ENCODE data around the gene RGS11. TPM values are rescaled to one million over a fixed set of nuclear protein-coding genes. Genes with fewer than 3 reads are reported as not detected.

Gene RGS11
- total RNA-seq, 2 donors from 2014 or later, result not detected

DNA sequence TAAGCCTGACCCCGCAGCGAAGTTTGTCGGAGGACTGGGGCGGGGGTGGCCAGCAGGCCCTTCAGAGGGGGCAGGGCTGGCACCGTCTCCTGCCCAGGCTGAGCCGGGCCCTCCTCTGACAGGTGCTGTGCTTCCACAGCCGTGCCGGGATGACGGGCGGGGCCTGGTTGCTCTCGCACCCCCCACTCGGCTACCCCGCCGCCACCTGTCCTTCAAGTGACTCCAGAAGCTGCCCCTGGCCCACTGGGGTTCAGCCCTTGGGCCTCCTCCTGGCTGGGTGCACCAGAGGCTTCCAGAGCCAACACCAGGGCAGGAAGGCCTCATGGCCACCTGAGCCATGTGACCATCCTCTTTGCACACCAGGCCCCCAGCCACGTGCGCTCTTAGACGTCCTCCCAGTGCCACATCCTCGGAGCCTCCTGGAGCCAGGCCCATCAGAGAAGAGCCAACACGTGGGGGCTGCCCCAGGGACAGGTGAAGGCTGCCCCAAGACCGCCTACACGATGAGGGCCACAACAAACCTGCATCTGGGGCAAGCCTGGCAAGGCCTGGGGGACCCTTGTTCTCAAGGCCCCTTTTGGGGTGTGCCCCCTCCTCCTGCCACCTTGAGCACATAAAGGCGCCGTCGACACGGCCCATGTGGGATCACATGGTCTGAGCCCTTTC, 14.4 kb upstream of the RGS11 start:
- no peak overlapping the region for H3K27ac Mint-ChIP-seq
- no peaks in the 10 kb centered on the region for H3K9me3 ChIP-seq (ENCODE audit: control insufficient read depth, low read length, poor library complexity, severe bottlenecking)
- H3K4me1 Mint-ChIP-seq, result no peaks in the 10 kb centered on the region
- H3K4me3 Mint-ChIP-seq, result no peak overlapping the region
- no peaks in the 10 kb centered on the region for H3K27me3 Mint-ChIP-seq
- H3K36me3 Mint-ChIP-seq (ENCODE audit: low read depth), result peaks cover 2% of the 10 kb centered on the region
- ATAC-seq, result no peak
- no peak for DNase-seq

DNA sequence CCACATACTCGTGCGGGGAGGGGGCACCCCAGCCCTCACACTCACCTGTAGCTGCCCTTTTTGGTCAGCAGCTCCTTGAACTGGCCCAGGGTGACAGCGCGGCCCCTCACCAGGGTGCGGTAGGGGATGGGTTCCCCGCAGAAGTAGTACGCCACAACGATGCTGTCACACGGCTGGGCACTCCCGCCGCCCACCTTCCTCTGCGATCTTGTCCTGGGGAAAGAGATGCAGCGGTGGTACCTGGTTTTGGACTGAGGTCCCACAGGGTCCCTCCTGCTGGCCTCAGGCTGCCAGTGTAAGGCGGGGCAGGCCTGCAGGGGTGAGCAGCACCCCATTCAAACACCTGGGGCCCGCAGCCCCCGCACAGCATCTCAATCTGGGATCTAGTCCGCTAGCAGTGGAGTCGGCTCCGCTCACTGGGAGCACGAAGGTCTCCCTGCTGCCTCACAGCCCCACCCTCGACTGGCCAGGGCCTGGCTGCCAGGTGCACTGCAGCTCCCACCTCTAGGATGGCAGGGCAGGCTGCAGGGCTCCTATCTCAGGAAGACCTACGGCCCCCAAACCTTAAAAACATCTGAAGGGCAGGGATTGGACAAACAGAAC, 13.8 kb upstream of the RGS11 start:
- Mint-ChIP-seq H3K4me3 (no peak overlapping the region), H3K27ac (no peak overlapping the region), H3K4me1 (no peaks in the 10 kb centered on the region), H3K27me3 (no peaks in the 10 kb centered on the region), H3K36me3 (ENCODE audit: low read depth) (peaks cover 2% of the 10 kb centered on the region)
- DNase-seq, result no peak
- no peak for ATAC-seq
- no peaks in the 10 kb centered on the region for H3K9me3 ChIP-seq (ENCODE audit: control insufficient read depth, low read length, poor library complexity, severe bottlenecking)

DNA sequence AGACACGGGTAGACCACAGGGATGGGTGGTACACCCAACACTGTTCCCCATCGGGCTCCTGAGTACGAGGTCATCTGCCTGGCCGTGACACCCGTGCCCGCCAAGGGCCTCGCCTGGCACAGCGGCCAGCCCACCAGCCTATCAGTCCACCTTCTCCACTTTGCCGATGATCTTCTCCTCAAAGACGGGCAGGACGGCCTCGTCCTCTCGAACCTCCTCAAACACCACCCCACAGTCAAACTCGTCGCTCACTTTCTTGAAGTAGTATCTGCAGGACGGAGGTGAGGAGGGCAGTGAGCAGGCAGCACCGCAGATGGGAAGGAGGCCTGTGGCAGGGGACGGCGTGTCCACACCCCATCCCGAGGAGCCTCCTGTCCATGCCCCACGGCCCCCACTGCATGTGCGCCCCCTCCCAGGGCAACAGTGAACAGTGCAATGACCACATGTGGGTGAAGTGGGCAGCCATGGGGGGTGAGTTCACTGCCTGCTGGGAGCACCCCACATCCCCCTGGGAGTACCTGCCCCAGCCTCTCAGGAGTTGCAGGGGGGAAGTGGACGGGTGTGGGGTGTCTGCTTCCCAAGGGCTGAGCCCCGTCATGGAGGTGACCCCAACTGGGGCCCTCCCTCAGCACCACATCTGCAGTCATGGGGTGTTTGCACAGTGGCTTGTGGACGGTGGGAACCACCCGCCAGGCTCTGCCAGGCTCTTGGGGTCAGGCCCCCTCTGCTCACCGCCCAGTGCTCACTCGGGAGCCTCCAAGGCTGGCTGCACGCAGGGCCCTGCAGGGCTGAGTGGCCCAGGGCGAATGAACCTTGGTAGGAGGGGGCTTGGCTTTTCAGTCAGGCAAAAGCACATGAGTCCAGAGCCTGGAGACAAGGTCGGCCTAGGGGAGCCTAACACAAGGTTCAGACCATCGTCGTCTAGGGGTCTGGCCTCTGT, 12.5 kb upstream of the RGS11 start:
- Mint-ChIP-seq H3K36me3 (ENCODE audit: low read depth) (peaks cover 2% of the 10 kb centered on the region), H3K27ac (no peak overlapping the region), H3K4me1 (no peaks in the 10 kb centered on the region), H3K4me3 (peak overlapping the region; percentile 54), H3K27me3 (no peaks in the 10 kb centered on the region)
- no peaks in the 10 kb centered on the region for H3K9me3 ChIP-seq (ENCODE audit: control insufficient read depth, low read length, poor library complexity, severe bottlenecking)
- no peak for DNase-seq
- no peak for ATAC-seq

DNA sequence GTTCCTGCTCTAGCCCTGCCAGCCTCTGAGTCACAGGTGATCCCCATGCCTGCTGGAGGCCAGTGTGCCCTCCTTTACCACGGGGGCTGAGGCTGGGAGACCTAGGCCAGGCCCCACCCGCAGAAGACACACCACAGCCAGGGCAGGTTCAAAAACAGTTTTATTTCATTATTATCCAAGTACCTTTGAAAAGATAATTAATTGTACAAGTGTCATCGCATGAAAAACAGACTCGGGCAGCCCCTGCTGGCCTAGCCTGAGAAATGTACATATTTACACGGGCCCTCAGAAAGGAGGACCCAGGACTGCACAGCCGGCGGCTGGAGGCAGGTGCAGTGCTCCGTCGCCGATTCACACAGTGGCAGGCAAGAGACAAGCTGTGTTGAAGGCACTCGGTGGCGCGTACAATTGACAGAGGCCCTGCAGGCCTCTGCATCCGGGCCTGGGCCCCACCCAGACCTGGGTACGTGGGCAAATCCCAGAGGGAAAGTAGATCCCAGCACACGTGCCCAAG, 11.6 kb upstream of the RGS11 start:
- H3K4me1 Mint-ChIP-seq, result no peaks in the 10 kb centered on the region
- H3K9me3 ChIP-seq (ENCODE audit: control insufficient read depth, low read length, poor library complexity, severe bottlenecking), result no peaks in the 10 kb centered on the region
- H3K36me3 Mint-ChIP-seq (ENCODE audit: low read depth), result peaks cover 2% of the 10 kb centered on the region
- no peak overlapping the region for H3K27ac Mint-ChIP-seq
- no peaks in the 10 kb centered on the region for H3K27me3 Mint-ChIP-seq
- no peak overlapping the region for H3K4me3 Mint-ChIP-seq
- ATAC-seq, result no peak
- DNase-seq, result no peak

DNA sequence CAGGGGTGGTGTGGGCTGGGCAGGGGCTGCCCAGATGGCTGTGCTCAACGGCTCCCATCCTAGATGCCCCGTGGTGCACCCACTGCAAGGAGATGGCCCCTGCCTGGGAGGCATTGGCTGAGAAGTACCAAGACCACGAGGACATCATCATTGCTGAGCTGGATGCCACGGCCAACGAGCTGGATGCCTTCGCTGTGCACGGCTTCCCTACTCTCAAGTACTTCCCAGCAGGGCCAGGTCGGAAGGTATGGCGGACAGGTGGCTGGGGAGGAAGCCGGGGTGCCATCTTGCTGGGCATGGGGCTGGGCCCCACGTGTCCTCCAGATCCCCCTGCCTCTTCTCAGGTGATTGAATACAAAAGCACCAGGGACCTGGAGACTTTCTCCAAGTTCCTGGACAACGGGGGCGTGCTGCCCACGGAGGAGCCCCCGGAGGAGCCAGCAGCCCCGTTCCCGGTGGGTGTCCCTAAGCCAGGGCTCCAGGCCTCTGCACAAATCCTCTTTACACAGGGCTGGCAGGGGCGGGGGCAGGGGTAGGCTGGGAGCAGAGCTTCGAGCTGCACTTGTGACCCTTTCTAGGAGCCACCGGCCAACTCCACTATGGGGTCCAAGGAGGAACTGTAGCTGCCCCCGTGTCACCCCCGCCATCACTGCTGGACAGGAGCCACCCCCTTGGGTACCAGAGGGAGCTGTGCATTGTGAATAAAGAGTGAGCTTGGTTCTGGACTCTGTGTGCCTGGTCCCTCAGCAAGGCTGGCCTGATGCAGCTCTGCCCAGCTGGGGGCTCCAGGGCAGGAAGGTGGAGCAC, 10.9 kb upstream of the RGS11 start:
- Mint-ChIP-seq H3K36me3 (ENCODE audit: low read depth) (peaks cover 2% of the 10 kb centered on the region), H3K4me3 (no peak overlapping the region), H3K27ac (no peak overlapping the region), H3K4me1 (no peaks in the 10 kb centered on the region), H3K27me3 (no peaks in the 10 kb centered on the region)
- ATAC-seq, result no peak
- no peaks in the 10 kb centered on the region for H3K9me3 ChIP-seq (ENCODE audit: control insufficient read depth, low read length, poor library complexity, severe bottlenecking)
- DNase-seq, result no peak

DNA sequence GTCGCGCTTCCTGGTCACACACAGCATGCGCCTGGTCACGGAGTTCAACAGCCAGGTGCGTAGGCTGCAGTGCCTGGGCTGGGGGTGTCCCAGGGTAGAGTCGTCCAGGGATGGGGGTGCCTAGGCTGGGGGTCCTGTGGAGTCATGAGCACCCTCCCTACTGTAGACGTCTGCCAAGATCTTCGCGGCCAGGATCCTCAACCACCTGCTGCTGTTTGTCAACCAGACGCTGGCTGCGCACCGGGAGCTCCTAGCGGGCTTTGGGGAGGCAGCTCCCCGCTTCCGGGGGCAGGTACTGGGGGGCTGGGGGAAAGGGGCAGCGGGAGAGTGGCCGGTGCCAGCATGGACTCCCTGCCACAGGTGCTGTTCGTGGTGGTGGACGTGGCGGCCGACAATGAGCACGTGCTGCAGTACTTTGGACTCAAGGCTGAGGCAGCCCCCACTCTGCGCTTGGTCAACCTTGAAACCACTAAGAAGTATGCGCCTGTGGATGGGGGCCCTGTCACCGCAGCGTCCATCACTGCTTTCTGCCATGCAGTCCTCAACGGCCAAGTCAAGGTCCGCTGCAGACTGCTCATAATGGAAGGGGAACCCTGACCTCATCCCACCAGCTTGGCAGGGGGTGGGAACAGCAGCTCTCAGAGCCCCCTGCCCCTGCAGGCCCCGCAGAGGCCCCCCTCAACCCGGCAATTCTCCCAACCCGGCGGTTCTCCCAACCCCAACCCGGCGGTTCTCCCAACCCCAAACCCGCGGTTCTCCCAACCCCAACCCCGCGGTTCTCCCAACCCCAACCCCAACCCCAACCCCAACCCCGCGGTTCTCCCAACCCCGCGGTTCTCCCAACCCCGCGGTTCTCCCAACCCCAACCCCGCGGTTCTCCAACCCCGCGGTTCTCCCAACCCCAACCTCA, 9.7 kb upstream of the RGS11 start:
- H3K4me1 Mint-ChIP-seq, result peaks cover 3% of the 10 kb centered on the region
- ATAC-seq, result no peak
- H3K4me3 Mint-ChIP-seq, result no peak overlapping the region
- no peak overlapping the region for H3K27ac Mint-ChIP-seq
- no peaks in the 10 kb centered on the region for H3K9me3 ChIP-seq (ENCODE audit: control insufficient read depth, low read length, poor library complexity, severe bottlenecking)
- peaks cover 2% of the 10 kb centered on the region for H3K36me3 Mint-ChIP-seq (ENCODE audit: low read depth)
- no peak for DNase-seq
- no peaks in the 10 kb centered on the region for H3K27me3 Mint-ChIP-seq

DNA sequence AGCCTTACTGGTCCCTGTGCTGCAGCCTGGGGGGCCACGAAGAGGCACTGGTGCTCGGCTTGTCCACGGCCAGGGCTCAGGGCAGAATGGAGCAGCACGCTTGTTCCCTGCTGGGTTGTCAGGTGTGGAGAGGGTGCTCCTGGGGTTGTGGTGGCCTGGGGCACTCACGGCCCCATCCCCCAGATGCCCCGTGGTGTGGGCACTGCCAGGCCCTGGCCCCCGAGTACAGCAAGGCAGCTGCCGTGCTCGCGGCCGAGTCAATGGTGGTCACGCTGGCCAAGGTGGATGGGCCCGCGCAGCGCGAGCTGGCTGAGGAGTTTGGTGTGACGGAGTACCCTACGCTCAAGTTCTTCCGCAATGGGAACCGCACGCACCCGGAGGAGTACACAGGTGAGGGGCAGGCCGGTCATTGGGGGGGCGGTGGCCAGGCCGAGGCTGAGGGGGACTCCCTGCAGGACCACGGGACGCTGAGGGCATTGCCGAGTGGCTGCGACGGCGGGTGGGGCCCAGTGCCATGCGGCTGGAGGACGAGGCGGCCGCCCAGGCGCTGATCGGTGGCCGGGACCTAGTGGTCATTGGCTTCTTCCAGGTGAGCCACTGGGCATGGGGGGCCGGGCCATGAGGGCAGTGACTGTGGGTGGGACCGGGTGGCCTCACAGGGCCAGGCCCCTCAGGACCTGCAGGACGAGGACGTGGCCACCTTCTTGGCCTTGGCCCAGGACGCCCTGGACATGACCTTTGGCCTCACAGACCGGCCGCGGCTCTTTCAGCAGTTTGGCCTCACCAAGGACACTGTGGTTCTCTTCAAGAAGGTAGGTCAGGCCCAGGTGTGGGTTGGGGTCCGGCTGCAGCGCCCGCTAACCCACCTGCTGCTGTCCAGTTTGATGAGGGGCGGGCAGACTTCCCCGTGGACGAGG, 8.7 kb upstream of the RGS11 start:
- DNase-seq, result no peak
- no peak for ATAC-seq
- H3K27me3 Mint-ChIP-seq, result no peaks in the 10 kb centered on the region
- H3K36me3 Mint-ChIP-seq (ENCODE audit: low read depth), result peaks cover 2% of the 10 kb centered on the region
- H3K27ac Mint-ChIP-seq, result no peak overlapping the region
- no peaks in the 10 kb centered on the region for H3K9me3 ChIP-seq (ENCODE audit: control insufficient read depth, low read length, poor library complexity, severe bottlenecking)
- peaks cover 3% of the 10 kb centered on the region for H3K4me1 Mint-ChIP-seq
- no peak overlapping the region for H3K4me3 Mint-ChIP-seq

DNA sequence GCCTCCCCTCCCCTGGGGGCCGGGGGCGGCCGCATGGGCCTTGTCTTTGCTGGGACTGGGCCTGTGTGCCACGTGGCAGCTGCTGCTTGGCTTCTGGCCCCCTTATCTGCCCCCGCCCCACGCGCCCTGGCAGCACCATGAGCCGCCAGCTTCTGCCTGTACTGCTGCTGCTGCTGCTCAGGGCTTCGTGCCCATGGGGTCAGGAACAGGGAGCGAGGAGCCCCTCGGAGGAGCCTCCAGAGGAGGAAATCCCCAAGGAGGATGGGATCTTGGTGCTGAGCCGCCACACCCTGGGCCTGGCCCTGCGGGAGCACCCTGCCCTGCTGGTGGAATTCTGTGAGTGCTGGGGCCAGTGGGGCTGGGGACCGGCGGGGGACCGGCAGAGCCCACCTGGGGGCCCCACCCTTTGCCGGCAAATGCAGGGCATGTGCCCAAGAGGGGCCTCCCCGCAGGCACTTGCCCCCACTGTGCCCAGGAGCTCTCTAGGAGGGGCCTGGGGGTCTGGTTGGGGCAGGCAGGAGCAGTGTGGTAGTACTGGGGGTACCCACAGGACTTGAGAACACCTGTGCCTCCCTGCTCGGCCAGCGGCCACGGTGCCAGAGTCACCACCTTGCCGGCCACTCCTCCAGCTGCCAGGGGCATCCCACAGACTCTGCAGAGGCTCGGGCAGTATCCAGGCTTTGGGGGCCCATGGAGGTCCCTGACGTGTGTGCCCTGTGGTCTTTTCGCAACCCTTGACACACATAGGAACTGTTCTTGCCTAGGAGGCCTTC, 7.5 kb upstream of the RGS11 start, which contains the start of gene PDIA2:
TSS of gene PDIA2 (plus strand) at position 132 of the 773 bp plus-strand sequence. CDS start at position 138, 6 bp downstream.
- Mint-ChIP-seq H3K4me3 (no peak within 1 kb of the TSS), H3K27ac (no peak within 1 kb of the TSS)

DNA sequence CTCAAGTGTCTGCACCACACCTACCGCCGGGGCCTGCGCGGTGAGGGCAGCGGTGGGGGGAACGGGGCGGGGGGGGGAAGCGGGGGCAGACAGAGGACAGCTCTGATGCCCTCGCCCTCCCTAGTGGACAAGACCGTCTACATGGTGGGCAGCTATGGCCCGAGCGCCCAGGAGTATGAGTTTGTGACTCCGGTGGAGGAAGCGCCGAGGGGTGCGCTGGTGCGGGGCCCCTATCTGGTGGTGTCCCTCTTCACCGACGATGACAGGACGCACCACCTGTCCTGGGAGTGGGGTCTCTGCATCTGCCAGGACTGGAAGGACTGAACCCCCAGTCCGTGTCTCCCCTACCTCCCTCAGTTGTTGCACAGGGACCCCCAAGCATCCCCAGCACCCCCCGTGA, 6.7 kb upstream of the RGS11 start:
- H3K4me3 Mint-ChIP-seq, result no peak overlapping the region
- H3K27me3 Mint-ChIP-seq, result no peaks in the 10 kb centered on the region
- no peak overlapping the region for H3K27ac Mint-ChIP-seq
- H3K4me1 Mint-ChIP-seq, result peaks cover 5% of the 10 kb centered on the region
- DNase-seq, result no peak
- peaks cover 2% of the 10 kb centered on the region for H3K36me3 Mint-ChIP-seq (ENCODE audit: low read depth)
- H3K9me3 ChIP-seq (ENCODE audit: control insufficient read depth, low read length, poor library complexity, severe bottlenecking), result no peaks in the 10 kb centered on the region
- ATAC-seq, result no peak

More for the DNA sequence above, 7.5 kb upstream of the RGS11 start, which contains the start of gene PDIA2:
- peaks cover 5% of the 10 kb centered on the region for H3K4me1 Mint-ChIP-seq
- H3K9me3 ChIP-seq (ENCODE audit: control insufficient read depth, low read length, poor library complexity, severe bottlenecking), result no peaks in the 10 kb centered on the region
- DNase-seq (no peak), ATAC-seq (no peak)
- H3K36me3 Mint-ChIP-seq (ENCODE audit: low read depth), result peaks cover 2% of the 10 kb centered on the region
- H3K27me3 Mint-ChIP-seq, result no peaks in the 10 kb centered on the region

DNA sequence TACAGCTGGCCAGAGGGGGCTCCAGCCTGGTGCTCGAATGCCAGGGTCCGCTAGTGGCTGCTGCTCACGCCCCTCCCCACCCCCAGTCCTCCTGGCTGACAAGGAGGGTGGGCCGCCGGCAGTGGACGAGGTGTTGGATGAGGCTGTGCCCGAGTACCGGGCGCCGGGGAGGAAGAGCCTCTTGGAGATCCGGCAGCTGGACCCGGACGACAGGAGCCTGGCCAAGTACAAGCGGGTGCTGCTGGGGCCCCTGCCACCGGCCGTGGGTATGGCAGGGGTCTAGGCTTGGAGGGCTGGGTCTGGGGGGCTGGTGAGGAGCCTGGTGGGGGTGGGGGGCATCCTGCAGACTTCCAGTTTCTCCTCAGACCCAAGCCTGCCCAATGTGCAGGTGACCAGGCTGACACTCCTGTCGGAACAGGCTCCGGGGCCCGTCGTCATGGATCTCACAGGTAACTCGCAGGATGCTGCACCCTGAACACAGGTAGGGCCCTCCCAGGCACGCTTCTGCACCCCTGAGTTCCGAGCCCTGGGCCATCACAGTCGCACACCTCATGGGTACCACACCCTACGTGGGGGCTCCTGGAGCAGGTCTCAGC, 6.0 kb upstream of the RGS11 start:
- Mint-ChIP-seq H3K4me3 (no peak overlapping the region), H3K27me3 (peaks cover 6% of the 10 kb centered on the region), H3K36me3 (ENCODE audit: low read depth) (peaks cover 2% of the 10 kb centered on the region), H3K4me1 (peaks cover 5% of the 10 kb centered on the region), H3K27ac (no peak overlapping the region)
- DNase-seq (no peak), ATAC-seq (no peak)
- H3K9me3 ChIP-seq (ENCODE audit: control insufficient read depth, low read length, poor library complexity, severe bottlenecking), result no peaks in the 10 kb centered on the region
